Lower leg skin (tissue), 3 donors: ENCODE results near the gene MTUS2.

ENCODE experiments used
- POLR2A ChIP-seq, 2 donors: fragments of 450-650 bp; IDR thresholded peaks; one replicate each; pipeline ENCODE4 v1.6.1; 2016 to 2017; ENCODE audit warnings: antibody characterized with exemption in 2 of 2, mild to moderate bottlenecking in 1 of 2, moderate library complexity in 1 of 2
- TF ChIP-seq, protein P1 (sequence below), 3 donors: fragments of 450-650 bp; IDR thresholded peaks; one replicate each; pipeline ENCODE4 v1.5.1; 2016; ENCODE audit warnings: antibody characterized with exemption in 3 of 3, mild to moderate bottlenecking in 3 of 3, moderate library complexity in 2 of 3

- TF ChIP-seq, protein P1, sequence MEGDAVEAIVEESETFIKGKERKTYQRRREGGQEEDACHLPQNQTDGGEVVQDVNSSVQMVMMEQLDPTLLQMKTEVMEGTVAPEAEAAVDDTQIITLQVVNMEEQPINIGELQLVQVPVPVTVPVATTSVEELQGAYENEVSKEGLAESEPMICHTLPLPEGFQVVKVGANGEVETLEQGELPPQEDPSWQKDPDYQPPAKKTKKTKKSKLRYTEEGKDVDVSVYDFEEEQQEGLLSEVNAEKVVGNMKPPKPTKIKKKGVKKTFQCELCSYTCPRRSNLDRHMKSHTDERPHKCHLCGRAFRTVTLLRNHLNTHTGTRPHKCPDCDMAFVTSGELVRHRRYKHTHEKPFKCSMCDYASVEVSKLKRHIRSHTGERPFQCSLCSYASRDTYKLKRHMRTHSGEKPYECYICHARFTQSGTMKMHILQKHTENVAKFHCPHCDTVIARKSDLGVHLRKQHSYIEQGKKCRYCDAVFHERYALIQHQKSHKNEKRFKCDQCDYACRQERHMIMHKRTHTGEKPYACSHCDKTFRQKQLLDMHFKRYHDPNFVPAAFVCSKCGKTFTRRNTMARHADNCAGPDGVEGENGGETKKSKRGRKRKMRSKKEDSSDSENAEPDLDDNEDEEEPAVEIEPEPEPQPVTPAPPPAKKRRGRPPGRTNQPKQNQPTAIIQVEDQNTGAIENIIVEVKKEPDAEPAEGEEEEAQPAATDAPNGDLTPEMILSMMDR (IDR thresholded peaks at IDR 0.05) = no peak
- TF ChIP-seq POLR2A (IDR thresholded peaks at IDR 0.05) = no peak
These were observed 2.7 kb downstream of the MTUS2 start for GRCh38 chr13:28822801-28823200.
